Astrocyte (in vitro differentiated cells and primary cell): Measurements from ENCODE around the gene SPDL1. TPM values are rescaled to one million over a fixed set of nuclear protein-coding genes. Genes with fewer than 3 reads are reported as not detected.

Source experiments
- DNase-seq: peaks from one replicate; pipeline ENCODE4 v3.0.0-alpha.2; 2010; ENCODE audit warnings: low read depth
- FAIRE-seq: peaks from 2 replicates; lab custom pipeline; 2011; peaks lifted over from hg19 to GRCh38; lab: Jason Lieb, UNC
- H2AFZ ChIP-seq: 2 replicates; pipeline ENCODE4 v1.6.0; 2012; ENCODE audit warnings: low read depth, low read length, inconsistent platforms
- H3K27ac ChIP-seq: 2 replicates; pipeline ENCODE4 v1.5.1; 2011; ENCODE audit warnings: low read depth, low read length, inconsistent platforms
- H3K27me3 ChIP-seq: 2 replicates; pipeline ENCODE4 v1.6.0; 2011; ENCODE audit warnings: low read length, inconsistent platforms; ENCODE audit not compliant: insufficient read depth
- H3K36me3 ChIP-seq: 2 replicates; pipeline ENCODE4 v1.5.1; 2011; ENCODE audit warnings: low read length, inconsistent platforms; ENCODE audit not compliant: insufficient read depth
- H3K4me1 ChIP-seq: 2 replicates; pipeline ENCODE4 v1.5.1; 2011; ENCODE audit warnings: low read length, inconsistent platforms; ENCODE audit not compliant: insufficient read depth
- H3K4me2 ChIP-seq: 2 replicates; pipeline ENCODE4 v1.6.0; 2012; ENCODE audit warnings: low read length, inconsistent platforms
- H3K4me3 ChIP-seq: 2 replicates; pipeline ENCODE4 v1.5.1; 2011; ENCODE audit warnings: low read depth, mild to moderate bottlenecking, low read length, inconsistent platforms; ENCODE audit not compliant: insufficient read depth
- H3K79me2 ChIP-seq: 2 replicates; pipeline ENCODE4 v1.6.0; 2012; ENCODE audit warnings: mild to moderate bottlenecking, low read length, inconsistent platforms; ENCODE audit not compliant: insufficient read depth
- H3K9ac ChIP-seq: 2 replicates; pipeline ENCODE4 v1.6.0; 2012; ENCODE audit warnings: mild to moderate bottlenecking, low read length, inconsistent platforms
- H3K9me3 ChIP-seq: 2 replicates; pipeline ENCODE4 v1.5.1; 2012; ENCODE audit warnings: low read depth, mild to moderate bottlenecking, low read length, inconsistent platforms; ENCODE audit not compliant: insufficient read depth
- H4K20me1 ChIP-seq: 2 replicates; pipeline ENCODE4 v1.6.0; 2012; ENCODE audit warnings: low read length, inconsistent platforms; ENCODE audit not compliant: insufficient read depth
- H3K27ac Mint-ChIP-seq: one replicate; pipeline ENCODE4 v1.8.0; 2021; ENCODE audit warnings: mild to moderate bottlenecking, mixed read lengths; ENCODE audit not compliant: unreplicated experiment
- H3K27me3 Mint-ChIP-seq: one replicate; pipeline ENCODE4 v1.8.0; 2021; ENCODE audit warnings: low read depth, mixed read lengths; ENCODE audit not compliant: unreplicated experiment
- H3K36me3 Mint-ChIP-seq: one replicate; pipeline ENCODE4 v1.8.0; 2021; ENCODE audit warnings: low read depth, mixed read lengths; ENCODE audit not compliant: unreplicated experiment
- H3K4me1 Mint-ChIP-seq: one replicate; pipeline ENCODE4 v1.8.0; 2021; ENCODE audit warnings: low read depth, mixed read lengths; ENCODE audit not compliant: unreplicated experiment
- H3K4me3 Mint-ChIP-seq: one replicate; pipeline ENCODE4 v1.8.0; 2021; ENCODE audit warnings: mild to moderate bottlenecking, moderate library complexity, mixed read lengths; ENCODE audit not compliant: unreplicated experiment
- H3K9me3 Mint-ChIP-seq: one replicate; pipeline ENCODE4 v1.8.0; 2021; ENCODE audit warnings: mild to moderate bottlenecking, mixed read lengths; ENCODE audit not compliant: unreplicated experiment
- CTCF ChIP-seq: IDR thresholded peaks from 2 replicates; pipeline ENCODE4 v1.5.1; 2011; ENCODE audit warnings: low read depth, mild to moderate bottlenecking, inconsistent platforms, low read length, moderate library complexity; ENCODE audit not compliant: insufficient read depth
- EZH2 ChIP-seq: IDR thresholded peaks from 2 replicates; pipeline ENCODE4 v1.6.1; 2012; ENCODE audit warnings: mild to moderate bottlenecking, low read length, inconsistent platforms; ENCODE audit not compliant: insufficient read depth
- total RNA-seq: library from RNA; stranded (reverse); gene quantifications from 2 replicates; pipeline ENCODE4 v1.2.1, GENCODE V29; 2021

The SPDL1 gene
- total RNA-seq, 1 donor from 2014 or later: 27.0 TPM

GRCh38 chr5:169634606-169635005, 51.0 kb downstream of the SPDL1 start:
- FAIRE-seq: no peak
- H3K9me3 Mint-ChIP-seq: peaks cover 16% of the 10 kb centered on the region
- Histone ChIP-seq H3K27me3 (no peaks in the 10 kb centered on the region), H2AFZ (no peak overlapping the region), H3K4me2 (no peak overlapping the region), H3K36me3 (no peaks in the 10 kb centered on the region), H4K20me1 (no peaks in the 10 kb centered on the region), H3K27ac (no peak overlapping the region), H3K79me2 (no peaks in the 10 kb centered on the region), H3K4me1 (peaks cover 8% of the 10 kb centered on the region), H3K4me3 (no peak overlapping the region), H3K9me3 (peaks cover 5% of the 10 kb centered on the region), H3K9ac (no peak overlapping the region)
- peaks cover 15% of the 10 kb centered on the region for H3K27me3 Mint-ChIP-seq
- no peak overlapping the region for H3K27ac Mint-ChIP-seq
- H3K4me1 Mint-ChIP-seq: peaks cover 6% of the 10 kb centered on the region
- TF ChIP-seq CTCF (no peak), EZH2 (no peak)
- no peak for DNase-seq
- no peak overlapping the region for H3K4me3 Mint-ChIP-seq
- no peaks in the 10 kb centered on the region for H3K36me3 Mint-ChIP-seq

- no peaks in the 10 kb centered on the region for H3K36me3 ChIP-seq
- H3K27me3 Mint-ChIP-seq: peaks cover 19% of the 10 kb centered on the region
- H3K36me3 Mint-ChIP-seq: no peaks in the 10 kb centered on the region
These were observed 52.4 kb downstream of the SPDL1 start for GRCh38 chr5:169635936-169636335.

More at GRCh38 chr5:169635936-169636335, 52.4 kb downstream of the SPDL1 start:
- H3K27me3 ChIP-seq: no peaks in the 10 kb centered on the region
- Mint-ChIP-seq H3K27ac (no peak overlapping the region), H3K9me3 (peaks cover 20% of the 10 kb centered on the region), H3K4me1 (no peaks in the 10 kb centered on the region), H3K4me3 (no peak overlapping the region)
- H4K20me1 ChIP-seq: no peaks in the 10 kb centered on the region
- H3K9ac ChIP-seq: no peak overlapping the region
- H2AFZ ChIP-seq: no peak overlapping the region
- H3K4me3 ChIP-seq: no peak overlapping the region
- H3K27ac ChIP-seq: no peak overlapping the region
- H3K4me2 ChIP-seq: no peak overlapping the region
- peaks cover 5% of the 10 kb centered on the region for H3K9me3 ChIP-seq
- FAIRE-seq: no peak
- no peaks in the 10 kb centered on the region for H3K4me1 ChIP-seq
- TF ChIP-seq CTCF: no peak
- TF ChIP-seq EZH2: no peak
- no peak for DNase-seq
- H3K79me2 ChIP-seq: no peaks in the 10 kb centered on the region
